Liver (tissue), 9 donors: Measurements from ENCODE around the gene SASH3. TPM values are rescaled to one million over a fixed set of nuclear protein-coding genes. Genes with fewer than 3 reads are reported as not detected.
A peak's percentile ranks its signal among the peaks of the same experiment; 100 is the strongest.

Experiments
- DNase-seq: peaks from one replicate; pipeline ENCODE4 v3.0.0-alpha.2; 2017; ENCODE audit warnings: low spot score
- H3K27ac ChIP-seq, 2 donors: one replicate each; pipeline ENCODE4 v1.7.0; 2013; ENCODE audit warnings: inconsistent platforms in 2 of 2, low read length in 2 of 2, control low read depth in 1 of 2, low read depth in 1 of 2, mild to moderate bottlenecking in 1 of 2
- H3K27me3 ChIP-seq, 4 donors: one replicate each; pipeline versions ENCODE4 v1.6.1 to v1.7.0; 2013; ENCODE audit warnings: low read length in 3 of 4, inconsistent platforms in 1 of 4, mild to moderate bottlenecking in 1 of 4, moderate library complexity in 1 of 4; ENCODE audit not compliant: control insufficient read depth in 4 of 4, insufficient read depth in 4 of 4
- H3K36me3 ChIP-seq, 4 donors: one replicate each; pipeline versions ENCODE4 v1.6.1 to v1.7.0; 2013; ENCODE audit warnings: low read length in 3 of 4, mild to moderate bottlenecking in 3 of 4, low read depth in 1 of 4, moderate library complexity in 1 of 4; ENCODE audit not compliant: control insufficient read depth in 4 of 4, insufficient read depth in 3 of 4
- H3K4me1 ChIP-seq, 4 donors: one replicate each; pipeline versions ENCODE4 v1.6.1 to v1.7.0; 2013; ENCODE audit warnings: low read length in 3 of 4, mild to moderate bottlenecking in 3 of 4, moderate library complexity in 1 of 4; ENCODE audit not compliant: control insufficient read depth in 4 of 4, insufficient read depth in 4 of 4
- H3K4me3 ChIP-seq, 3 donors: one replicate each; pipeline versions ENCODE4 v1.6.1 to v1.7.0; 2013; ENCODE audit warnings: low read length in 3 of 3, control low read depth in 1 of 3, low read depth in 1 of 3, mild to moderate bottlenecking in 1 of 3
- H3K9ac ChIP-seq, 2 donors: one replicate each; pipeline ENCODE4 v1.7.0; 2013; ENCODE audit warnings: low read length in 2 of 2, mild to moderate bottlenecking in 2 of 2, moderate library complexity in 2 of 2, control low read depth in 1 of 2, low read depth in 1 of 2
- H3K9me3 ChIP-seq, 4 donors: one replicate each; pipeline versions ENCODE4 v1.6.1 to v1.7.0; 2013; ENCODE audit warnings: low read length in 3 of 4; ENCODE audit not compliant: control insufficient read depth in 4 of 4
- ATF3 ChIP-seq: IDR thresholded peaks from 2 replicates; pipeline ENCODE4 v1.6.1; 2016; ENCODE audit warnings: antibody characterized with exemption
- EGR1 ChIP-seq, 2 donors: IDR thresholded peaks; 2 replicates each; pipeline ENCODE4 v1.6.1; 2016 to 2018; ENCODE audit warnings: antibody characterized with exemption in 2 of 2, low read depth in 2 of 2
- FOXA1 ChIP-seq: IDR thresholded peaks from 2 replicates; pipeline ENCODE4 v1.6.1; 2016; ENCODE audit warnings: antibody characterized with exemption
- FOXA2 ChIP-seq: IDR thresholded peaks from 2 replicates; pipeline ENCODE4 v1.6.1; 2016; ENCODE audit warnings: antibody characterized with exemption
- GABPA ChIP-seq, 2 donors: IDR thresholded peaks in 1 of 2; conservative IDR thresholded peaks in 1 of 2; 2 replicates each; pipeline ENCODE4 v1.6.1; 2016; ENCODE audit warnings: antibody characterized with exemption in 2 of 2, mild to moderate bottlenecking in 1 of 2, moderate library complexity in 1 of 2
- HNF4A ChIP-seq, 2 donors: conservative IDR thresholded peaks; 2 replicates each; pipeline ENCODE4 v1.6.1; 2016; ENCODE audit warnings: antibody characterized with exemption in 2 of 2, mild to moderate bottlenecking in 2 of 2
- HNF4G ChIP-seq: IDR thresholded peaks from 2 replicates; pipeline ENCODE4 v1.6.1; 2016; ENCODE audit warnings: antibody characterized with exemption
- JUND ChIP-seq, 2 donors: IDR thresholded peaks; 2 replicates each; pipeline ENCODE4 v1.6.1; 2016; ENCODE audit warnings: antibody characterized with exemption in 2 of 2
- MAX ChIP-seq: IDR thresholded peaks from 2 replicates; pipeline ENCODE4 v1.6.1; 2016; ENCODE audit warnings: antibody characterized with exemption
- NR2F2 ChIP-seq: IDR thresholded peaks from 2 replicates; pipeline ENCODE4 v1.6.1; 2016; ENCODE audit warnings: antibody characterized with exemption
- RAD21 ChIP-seq, 2 donors: IDR thresholded peaks; 2 replicates each; pipeline ENCODE4 v1.6.1; 2016; ENCODE audit warnings: antibody characterized with exemption in 2 of 2, mild to moderate bottlenecking in 2 of 2
- REST ChIP-seq: IDR thresholded peaks from 2 replicates; pipeline ENCODE4 v1.6.1; 2016; ENCODE audit warnings: antibody characterized with exemption, mild to moderate bottlenecking
- RXRA ChIP-seq, 2 donors: IDR thresholded peaks; 2 replicates each; pipeline ENCODE4 v1.6.1; 2017 to 2018; ENCODE audit warnings: antibody characterized with exemption in 2 of 2, mild to moderate bottlenecking in 1 of 2
- SP1 ChIP-seq: IDR thresholded peaks from 2 replicates; pipeline ENCODE4 v1.6.1; 2018; ENCODE audit warnings: antibody characterized with exemption, mild to moderate bottlenecking
- TAF1 ChIP-seq: conservative IDR thresholded peaks from 2 replicates; pipeline ENCODE4 v1.6.1; 2016; ENCODE audit warnings: antibody characterized with exemption, mild to moderate bottlenecking
- YY1 ChIP-seq: IDR thresholded peaks from 2 replicates; pipeline ENCODE4 v1.6.1; 2016; ENCODE audit warnings: antibody characterized with exemption, mild to moderate bottlenecking
- ZBTB33 ChIP-seq: IDR thresholded peaks from 2 replicates; pipeline ENCODE4 v1.6.1; 2016; ENCODE audit warnings: antibody characterized with exemption
- WGBS: extraction: QIAGEN DNeasy Blood & Tissue Kit; methylation state at CpG from one replicate; pipeline ENCODE4 v1.1.7; 2013; 5-methylcytosine and 5-hydroxymethylcytosine counted together
- polyA plus RNA-seq, 2 donors: library from polyadenylated mRNA; stranded (reverse) in 1 of 2; unstranded in 1 of 2; fragments of 200-250 nt in 1 of 2; fragments of >200 nt in 1 of 2; fragmentation: Nextera tagmentation in 1 of 2; extraction: Ambion mirVana in 1 of 2; gene quantifications; one replicate each; pipeline versions ENCODE4 v1.2.1 to v1.2.3, GENCODE V29; 2013 to 2015
- total RNA-seq, 2 donors: library from RNA; depleted of rRNA; stranded (reverse); fragments of >200 nt; gene quantifications; one replicate each; pipeline ENCODE4 v1.2.3, GENCODE V29; 2014
- TF ChIP-seq, protein P1 (sequence below): fragments of 150-350 bp; IDR thresholded peaks from 2 replicates; pipeline ENCODE4 v1.5.1; 2017; ENCODE audit warnings: improper control_type of control experiment, low read depth, low read length; ENCODE audit not compliant: missing input control
- donor health status: healthy.
- donor health status: healthy.
- donor health status: healthy.
- donor health status: healthy.
- donor health status: healthy.

SASH3 gene
- total and polyA plus RNA-seq, 4 donors: 1.8 to 9.5 (median 3.9) TPM

DNA sequence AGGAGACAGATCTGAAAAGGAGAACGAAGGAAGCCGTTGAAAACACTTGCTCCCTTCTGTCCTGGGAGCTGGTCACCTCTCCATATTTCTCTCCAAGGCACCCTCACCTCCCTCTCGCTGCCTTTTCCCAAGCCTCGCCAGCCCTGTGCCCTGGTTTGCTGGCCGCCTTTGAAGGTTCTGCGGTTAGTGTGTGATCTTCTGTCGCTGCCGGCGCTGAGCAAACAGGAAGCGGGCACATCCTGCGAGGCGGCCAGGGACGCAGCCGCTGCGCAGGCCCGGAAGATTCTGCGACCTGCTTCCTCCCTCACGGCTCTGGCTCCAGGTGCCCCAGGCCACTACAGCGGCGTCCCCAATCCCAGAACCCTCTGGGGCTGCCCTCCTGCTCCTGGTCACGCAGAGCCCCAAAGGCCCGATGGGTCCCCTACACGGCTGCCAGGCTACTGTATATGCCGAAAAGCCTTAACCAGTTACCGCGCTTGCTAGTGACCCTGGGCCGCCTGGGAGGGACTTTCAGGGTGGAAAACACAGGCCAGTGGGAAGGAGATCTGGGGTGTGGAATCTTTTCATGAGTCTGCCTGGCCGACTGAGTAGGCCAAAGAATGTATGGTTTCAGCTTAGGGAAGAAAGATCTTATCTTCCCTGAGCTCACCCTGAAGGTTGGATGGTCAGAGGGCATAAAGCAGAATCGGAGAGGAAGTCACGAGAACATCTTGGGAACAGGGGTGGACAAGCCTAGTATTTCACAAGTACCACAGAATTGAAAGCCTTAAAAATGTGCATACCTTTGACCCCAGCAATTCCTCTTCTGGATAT, 2.3 kb upstream of the SASH3 start:
- no peaks in the 10 kb centered on the region for H3K36me3 ChIP-seq
- DNase-seq: no peak
- 17% methylated on average over 30 of the region's 30 CpGs for WGBS
- peaks cover 2 to 17% (median 5%) of the 10 kb centered on the region in 4 donors for H3K4me1 ChIP-seq
- TF ChIP-seq HNF4A (conservative IDR thresholded peaks at IDR 0.05) (no peak), FOXA2 (no peak), TAF1 (peak; percentile 32), ATF3 (no peak), JUND (IDR thresholded peaks at IDR 0.05) (no peak), GABPA (IDR thresholded peaks at IDR 0.05 in 1 of 2, conservative IDR thresholded peaks at IDR 0.05 in 1 of 2) (peak in 1 of 2 donors; percentile 49), MAX (no peak), RAD21 (IDR thresholded peaks at IDR 0.05) (peak in 1 of 2 donors; percentile 20), REST (no peak), ZBTB33 (no peak), RXRA (IDR thresholded peaks at IDR 0.05) (peak in 1 of 2 donors; percentile 11), YY1 (peak; percentile 34), HNF4G (no peak), EGR1 (IDR thresholded peaks at IDR 0.05; ENCODE audit: low read depth in 2 of 2) (no peak), FOXA1 (no peak), SP1 (peak; percentile 55), NR2F2 (no peak)
- TF ChIP-seq, protein P1, sequence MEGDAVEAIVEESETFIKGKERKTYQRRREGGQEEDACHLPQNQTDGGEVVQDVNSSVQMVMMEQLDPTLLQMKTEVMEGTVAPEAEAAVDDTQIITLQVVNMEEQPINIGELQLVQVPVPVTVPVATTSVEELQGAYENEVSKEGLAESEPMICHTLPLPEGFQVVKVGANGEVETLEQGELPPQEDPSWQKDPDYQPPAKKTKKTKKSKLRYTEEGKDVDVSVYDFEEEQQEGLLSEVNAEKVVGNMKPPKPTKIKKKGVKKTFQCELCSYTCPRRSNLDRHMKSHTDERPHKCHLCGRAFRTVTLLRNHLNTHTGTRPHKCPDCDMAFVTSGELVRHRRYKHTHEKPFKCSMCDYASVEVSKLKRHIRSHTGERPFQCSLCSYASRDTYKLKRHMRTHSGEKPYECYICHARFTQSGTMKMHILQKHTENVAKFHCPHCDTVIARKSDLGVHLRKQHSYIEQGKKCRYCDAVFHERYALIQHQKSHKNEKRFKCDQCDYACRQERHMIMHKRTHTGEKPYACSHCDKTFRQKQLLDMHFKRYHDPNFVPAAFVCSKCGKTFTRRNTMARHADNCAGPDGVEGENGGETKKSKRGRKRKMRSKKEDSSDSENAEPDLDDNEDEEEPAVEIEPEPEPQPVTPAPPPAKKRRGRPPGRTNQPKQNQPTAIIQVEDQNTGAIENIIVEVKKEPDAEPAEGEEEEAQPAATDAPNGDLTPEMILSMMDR: no peak
- peak overlapping the region in 1 of 3 donors; percentile 11 for H3K4me3 ChIP-seq
- peak overlapping the region; percentile 53 to 78 for H3K27ac ChIP-seq
- H3K27me3 ChIP-seq: no peaks in the 10 kb centered on the region
- peak overlapping the region in 1 of 2 donors; percentile 9 for H3K9ac ChIP-seq
- H3K9me3 ChIP-seq: no peaks in the 10 kb centered on the region
